Measurements from ENCODE around the gene EPS15.

The EPS15 gene

DNA sequence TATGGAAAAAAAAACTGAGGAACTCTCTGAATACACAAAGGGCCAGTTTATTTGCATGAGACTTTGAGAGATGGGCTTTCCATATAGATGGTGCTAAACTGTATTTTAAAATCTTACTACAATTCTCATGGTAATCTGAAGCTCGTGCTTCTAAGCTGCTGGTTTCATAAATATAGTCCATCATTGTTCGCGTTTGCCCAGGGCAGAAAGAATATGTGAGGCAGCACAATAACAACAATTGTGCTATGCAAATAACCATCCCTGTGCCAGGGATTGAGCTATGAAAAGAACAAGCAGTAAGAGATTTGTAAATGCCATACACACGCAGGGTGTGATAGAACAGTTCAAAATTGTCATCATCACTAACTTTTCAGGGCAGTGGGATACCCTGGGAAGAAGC, 4.9 kb upstream of the EPS15 start:
- H3K9me2 ChIP-seq (ENCODE audit: low read depth, low read length): no peaks in the 10 kb centered on the region
- no peak overlapping the region for H3K4me2 ChIP-seq (ENCODE audit: low read length)
- TF ChIP-seq, protein P1, sequence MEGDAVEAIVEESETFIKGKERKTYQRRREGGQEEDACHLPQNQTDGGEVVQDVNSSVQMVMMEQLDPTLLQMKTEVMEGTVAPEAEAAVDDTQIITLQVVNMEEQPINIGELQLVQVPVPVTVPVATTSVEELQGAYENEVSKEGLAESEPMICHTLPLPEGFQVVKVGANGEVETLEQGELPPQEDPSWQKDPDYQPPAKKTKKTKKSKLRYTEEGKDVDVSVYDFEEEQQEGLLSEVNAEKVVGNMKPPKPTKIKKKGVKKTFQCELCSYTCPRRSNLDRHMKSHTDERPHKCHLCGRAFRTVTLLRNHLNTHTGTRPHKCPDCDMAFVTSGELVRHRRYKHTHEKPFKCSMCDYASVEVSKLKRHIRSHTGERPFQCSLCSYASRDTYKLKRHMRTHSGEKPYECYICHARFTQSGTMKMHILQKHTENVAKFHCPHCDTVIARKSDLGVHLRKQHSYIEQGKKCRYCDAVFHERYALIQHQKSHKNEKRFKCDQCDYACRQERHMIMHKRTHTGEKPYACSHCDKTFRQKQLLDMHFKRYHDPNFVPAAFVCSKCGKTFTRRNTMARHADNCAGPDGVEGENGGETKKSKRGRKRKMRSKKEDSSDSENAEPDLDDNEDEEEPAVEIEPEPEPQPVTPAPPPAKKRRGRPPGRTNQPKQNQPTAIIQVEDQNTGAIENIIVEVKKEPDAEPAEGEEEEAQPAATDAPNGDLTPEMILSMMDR (IDR thresholded peaks at IDR 0.05; ENCODE audit: low read length): no peak
- TF ChIP-seq EZH2 (IDR thresholded peaks at IDR 0.05; ENCODE audit: borderline replicate concordance, low read length): no peak
- H3K4me3 ChIP-seq (ENCODE audit: low read depth, low read length, poor library complexity, severe bottlenecking): no peak overlapping the region
- H3K36me3 ChIP-seq (ENCODE audit: insufficient read depth, low read length): peaks cover 8% of the 10 kb centered on the region; the same call in 1 of the 2 replicates
- no peak overlapping the region for H2AFZ ChIP-seq (ENCODE audit: low read length)
- H3K27me3 ChIP-seq (ENCODE audit: insufficient read depth, low read length): no peaks in the 10 kb centered on the region
- peaks cover 29% of the 10 kb centered on the region for H3K4me1 ChIP-seq (ENCODE audit: insufficient read depth, low read length, severe bottlenecking)
- H3K79me2 ChIP-seq (ENCODE audit: insufficient read depth, low read length): no peaks in the 10 kb centered on the region
- peak overlapping the region; percentile 19 for H3K27ac ChIP-seq (ENCODE audit: low read depth, low read length, poor library complexity, severe bottlenecking)
- no peaks in the 10 kb centered on the region for H4K20me1 ChIP-seq (ENCODE audit: insufficient read depth, low read length)
- no peak overlapping the region for H3K9ac ChIP-seq (ENCODE audit: low read length)
- H3F3A ChIP-seq (ENCODE audit: insufficient read depth, low read length): no peaks in the 10 kb centered on the region
- H3K9me3 ChIP-seq (ENCODE audit: low read length): no peaks in the 10 kb centered on the region

GRCh38 chr1:51520700-51521248, 1.7 kb upstream of the EPS15 start:
- Histone ChIP-seq H3K9ac (ENCODE audit: low read length) (no peak overlapping the region), H3K9me2 (ENCODE audit: low read depth, low read length) (no peaks in the 10 kb centered on the region), H3F3A (ENCODE audit: insufficient read depth, low read length) (0 out of 2 replicates have a peak, but pooled peaks cover 6% of the 10 kb centered on the region), H3K4me3 (ENCODE audit: low read depth, low read length, poor library complexity, severe bottlenecking) (no peak overlapping the region), H3K4me2 (ENCODE audit: low read length) (no peak overlapping the region; the same call in 1 of the 2 replicates), H3K9me3 (ENCODE audit: low read length) (no peaks in the 10 kb centered on the region), H3K79me2 (ENCODE audit: insufficient read depth, low read length) (peaks cover 28% of the 10 kb centered on the region), H3K27ac (ENCODE audit: low read depth, low read length, poor library complexity, severe bottlenecking) (no peak overlapping the region), H2AFZ (ENCODE audit: low read length) (no peak overlapping the region), H3K36me3 (ENCODE audit: insufficient read depth, low read length) (peaks cover 8% of the 10 kb centered on the region; the same call in 1 of the 2 replicates), H4K20me1 (ENCODE audit: insufficient read depth, low read length) (no peaks in the 10 kb centered on the region), H3K27me3 (ENCODE audit: insufficient read depth, low read length) (no peaks in the 10 kb centered on the region), H3K4me1 (ENCODE audit: insufficient read depth, low read length, severe bottlenecking) (peaks cover 48% of the 10 kb centered on the region)
- no peak for TF ChIP-seq EZH2 (IDR thresholded peaks at IDR 0.05; ENCODE audit: borderline replicate concordance, low read length)
- TF ChIP-seq, protein P1 (IDR thresholded peaks at IDR 0.05; ENCODE audit: low read length): no peak

DNA sequence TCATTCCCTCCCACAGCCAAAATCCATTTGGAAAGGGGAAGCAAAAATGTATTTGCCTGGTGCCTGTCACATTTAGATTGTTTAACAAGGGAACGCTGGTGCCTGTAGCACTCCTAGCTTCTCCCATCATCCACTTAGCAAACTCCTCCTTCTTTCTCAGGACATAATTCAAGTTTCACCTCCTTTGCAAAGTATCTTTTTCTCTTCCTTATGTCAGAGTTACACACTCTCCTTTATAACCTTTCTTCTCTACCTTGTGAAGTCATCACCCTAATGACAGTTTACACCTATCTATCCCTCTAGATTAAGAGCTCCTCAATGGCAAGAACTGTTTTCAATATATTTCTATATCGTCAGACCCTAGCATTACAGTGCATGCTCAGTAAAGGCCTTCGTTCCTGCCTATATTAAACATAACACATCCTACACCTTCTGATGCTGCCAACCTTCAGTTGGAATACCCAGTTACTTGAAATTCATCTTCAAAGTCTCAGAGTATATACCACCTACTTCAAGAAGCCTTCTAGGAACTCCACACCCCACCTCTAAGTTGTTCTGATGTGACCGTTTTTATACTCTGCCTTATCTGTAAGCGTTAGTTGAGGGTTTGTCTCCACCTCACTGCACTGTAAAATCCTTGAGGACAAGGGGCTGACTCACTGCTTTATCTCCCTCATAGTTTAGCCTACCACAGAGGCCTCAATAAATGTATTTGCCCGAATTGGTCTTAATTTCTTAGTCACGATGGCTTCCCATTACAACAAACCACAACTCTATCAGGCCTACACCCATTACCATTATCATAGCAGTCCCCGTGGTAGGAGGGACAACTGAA, 1.0 kb upstream of the EPS15 start:
- TF ChIP-seq, protein P1 (IDR thresholded peaks at IDR 0.05; ENCODE audit: low read length): no peak
- TF ChIP-seq EZH2 (IDR thresholded peaks at IDR 0.05; ENCODE audit: borderline replicate concordance, low read length): no peak
- no peaks in the 10 kb centered on the region for H3K9me2 ChIP-seq (ENCODE audit: low read depth, low read length)
- 0 out of 2 replicates have a peak, but pooled peaks cover 6% of the 10 kb centered on the region for H3F3A ChIP-seq (ENCODE audit: insufficient read depth, low read length)
- no peaks in the 10 kb centered on the region for H3K9me3 ChIP-seq (ENCODE audit: low read length)
- no peak overlapping the region for H3K9ac ChIP-seq (ENCODE audit: low read length)
- peak overlapping the region; percentile 1; the same call in 1 of the 2 replicates for H3K4me2 ChIP-seq (ENCODE audit: low read length)
- H2AFZ ChIP-seq (ENCODE audit: low read length): no peak overlapping the region
- peaks cover 8% of the 10 kb centered on the region; the same call in 1 of the 2 replicates for H3K36me3 ChIP-seq (ENCODE audit: insufficient read depth, low read length)
- H3K27me3 ChIP-seq (ENCODE audit: insufficient read depth, low read length): no peaks in the 10 kb centered on the region
- H3K79me2 ChIP-seq (ENCODE audit: insufficient read depth, low read length): peaks cover 35% of the 10 kb centered on the region
- H3K4me1 ChIP-seq (ENCODE audit: insufficient read depth, low read length, severe bottlenecking): peaks cover 55% of the 10 kb centered on the region
- H3K4me3 ChIP-seq (ENCODE audit: low read depth, low read length, poor library complexity, severe bottlenecking): peak overlapping the region; percentile 20
- H3K27ac ChIP-seq (ENCODE audit: low read depth, low read length, poor library complexity, severe bottlenecking): no peak overlapping the region
- H4K20me1 ChIP-seq (ENCODE audit: insufficient read depth, low read length): no peaks in the 10 kb centered on the region
